SK-N-SH treated with all-trans-retinoic acid at 6 μM for 48 hours (cell line): ENCODE measurements around the gene ABLIM1.

Source experiments
- ARNTL ChIP-seq: fragments of 450-650 bp; formaldehyde crosslinking; IDR thresholded peaks from 2 replicates; pipeline ENCODE4 v1.5.0; 2020; ENCODE audit warnings: low read depth, mild to moderate bottlenecking, moderate library complexity, borderline replicate concordance
- BACH2 ChIP-seq: fragments of 250-450 bp; sonication (Bioruptor Pico); IDR thresholded peaks from 2 replicates; pipeline ENCODE4 v1.9.0; 2021; ENCODE audit warnings: mild to moderate bottlenecking, borderline replicate concordance
- CSRNP3 ChIP-seq: fragments of 250-450 bp; sonication (Bioruptor Pico); IDR thresholded peaks from 2 replicates; pipeline ENCODE4 v1.5.1; 2021; ENCODE audit warnings: mild to moderate bottlenecking, moderate library complexity
- ISL1 ChIP-seq: fragments of 250-450 bp; sonication (Bioruptor Pico); IDR thresholded peaks from 2 replicates; pipeline ENCODE4 v2.1.2; 2022; ENCODE audit warnings: mild to moderate bottlenecking, moderate library complexity
- OSR1 ChIP-seq: fragments of 250-450 bp; sonication (Bioruptor Pico); IDR thresholded peaks from 2 replicates; pipeline ENCODE4 v1.8.0; 2022; ENCODE audit warnings: moderate library complexity, mild to moderate bottlenecking, inconsistent platforms
- PATZ1 ChIP-seq: fragments of 250-450 bp; sonication (Bioruptor Pico); IDR thresholded peaks from 2 replicates; pipeline ENCODE4 v1.8.0; 2020; ENCODE audit warnings: mild to moderate bottlenecking, moderate library complexity, borderline replicate concordance
- RARB ChIP-seq: fragments of 250-450 bp; sonication (Bioruptor Pico); IDR thresholded peaks from 2 replicates; pipeline ENCODE4 v1.8.0; 2021; ENCODE audit warnings: mild to moderate bottlenecking, moderate library complexity
- ZFP30 ChIP-seq: fragments of 450-650 bp; formaldehyde crosslinking; IDR thresholded peaks from 2 replicates; pipeline ENCODE4 v1.5.0; 2022; ENCODE audit warnings: mild to moderate bottlenecking, moderate library complexity

- TF ChIP-seq CSRNP3 (CRISPR knock-in tag) (no peak), RARB (CRISPR knock-in tag) (no peak), BACH2 (CRISPR knock-in tag) (no peak), ZFP30 (CRISPR knock-in tag) (no peak), ISL1 (CRISPR knock-in tag) (no peak), ARNTL (no peak), PATZ1 (no peak), OSR1 (CRISPR knock-in tag) (no peak)
These were observed 24.0 kb upstream of the ABLIM1 start for GRCh38 chr10:114682121-114682520.
